ENCODE data around the gene PTPRA.
A peak's percentile ranks its signal among the peaks of the same experiment; 100 is the strongest.
"Not testable (repeated sequence)": the region's sequence is repeated elsewhere in the genome, so short reads cannot be mapped to it uniquely, and the experiment has no call there.

Gene PTPRA

GRCh38 chr20:2873010-2873746 lies at the start of gene PTPRA:
TSS of gene PTPRA (plus strand) at chr20:2873481. CDS start at chr20:2964278, 90,797 bp downstream.
- DNase-seq (ENCODE audit: low spot score), result peak; percentile 94

- no peak for DNase-seq (ENCODE audit: low spot score)
Observed at GRCh38 chr20:2825761-2826160, 47.5 kb upstream of the PTPRA start.

- no peak for DNase-seq (ENCODE audit: low spot score)
Observed at GRCh38 chr20:2826655-2827054, 46.6 kb upstream of the PTPRA start.

GRCh38 chr20:2829376-2829775 lies 43.9 kb upstream of the PTPRA start:
- no peak for DNase-seq (ENCODE audit: low spot score)

GRCh38 chr20:2831206-2831605 lies 42.1 kb upstream of the PTPRA start:
- DNase-seq (ENCODE audit: low spot score), result not testable (repeated sequence)

- DNase-seq (ENCODE audit: low spot score), result no peak
Observed at GRCh38 chr20:2833761-2834160, 39.5 kb upstream of the PTPRA start.

- no peak for DNase-seq (ENCODE audit: low spot score)
Observed at GRCh38 chr20:2834401-2835110, 38.7 kb upstream of the PTPRA start.

- DNase-seq (ENCODE audit: low spot score), result no peak
Observed at GRCh38 chr20:2835331-2835796, 37.9 kb upstream of the PTPRA start.

- DNase-seq (ENCODE audit: low spot score), result no peak
Observed at GRCh38 chr20:2836035-2836434, 37.2 kb upstream of the PTPRA start.

GRCh38 chr20:2837221-2837960 lies 35.9 kb upstream of the PTPRA start:
- DNase-seq (ENCODE audit: low spot score), result no peak

- no peak for DNase-seq (ENCODE audit: low spot score)
Observed at GRCh38 chr20:2838170-2838797, 35.0 kb upstream of the PTPRA start.

GRCh38 chr20:2838847-2839671 lies 34.2 kb upstream of the PTPRA start:
- DNase-seq (ENCODE audit: low spot score), result no peak

GRCh38 chr20:2839732-2840137 lies 33.5 kb upstream of the PTPRA start:
- DNase-seq (ENCODE audit: low spot score), result no peak

- DNase-seq (ENCODE audit: low spot score), result peak; percentile 86
Observed at GRCh38 chr20:2840138-2840966, 32.9 kb upstream of the PTPRA start, which contains the start of the genes PCED1A and VPS16. TSS of gene PCED1A (minus strand) at chr20:2840655. CDS start at chr20:2839912, 743 bp downstream. TSS of gene VPS16 (plus strand) at chr20:2840745. CDS start at chr20:2840775, 30 bp downstream.

GRCh38 chr20:2840967-2841531 lies 32.2 kb upstream of the PTPRA start:
- DNase-seq (ENCODE audit: low spot score), result no peak

GRCh38 chr20:2845607-2846006 lies 27.7 kb upstream of the PTPRA start:
- DNase-seq (ENCODE audit: low spot score), result no peak

- DNase-seq (ENCODE audit: low spot score), result no peak
Observed at GRCh38 chr20:2846698-2847097, 26.6 kb upstream of the PTPRA start.

- DNase-seq (ENCODE audit: low spot score), result no peak
Observed at GRCh38 chr20:2847802-2848201, 25.5 kb upstream of the PTPRA start.

- no peak for DNase-seq (ENCODE audit: low spot score)
Observed at GRCh38 chr20:2849529-2849928, 23.8 kb upstream of the PTPRA start.

- no peak for DNase-seq (ENCODE audit: low spot score)
Observed at GRCh38 chr20:2851086-2851485, 22.2 kb upstream of the PTPRA start.
